ENCODE measurements around the gene KCNAB3.

Gene KCNAB3

DNA sequence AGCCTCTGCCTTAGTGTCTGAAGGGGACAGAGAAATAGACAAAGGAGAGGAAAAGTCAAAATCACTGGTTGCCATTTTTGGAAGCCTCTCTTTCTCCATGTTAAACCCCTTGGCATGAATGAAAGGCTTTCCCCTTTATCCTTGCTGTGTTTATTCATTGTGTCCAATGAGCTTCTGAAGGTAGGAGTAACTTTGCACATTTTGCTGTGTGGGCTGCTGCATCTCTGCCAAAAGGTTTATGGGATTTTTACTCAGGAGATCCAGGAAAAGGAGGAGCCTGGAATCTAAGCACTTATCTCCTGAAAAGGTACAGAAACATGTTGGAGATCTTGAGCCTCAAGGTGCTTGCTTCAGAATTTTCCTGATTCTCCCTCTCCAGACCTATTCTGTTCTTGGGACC lies 6.2 kb upstream of the KCNAB3 start:
- DNase-seq = no peak

DNA sequence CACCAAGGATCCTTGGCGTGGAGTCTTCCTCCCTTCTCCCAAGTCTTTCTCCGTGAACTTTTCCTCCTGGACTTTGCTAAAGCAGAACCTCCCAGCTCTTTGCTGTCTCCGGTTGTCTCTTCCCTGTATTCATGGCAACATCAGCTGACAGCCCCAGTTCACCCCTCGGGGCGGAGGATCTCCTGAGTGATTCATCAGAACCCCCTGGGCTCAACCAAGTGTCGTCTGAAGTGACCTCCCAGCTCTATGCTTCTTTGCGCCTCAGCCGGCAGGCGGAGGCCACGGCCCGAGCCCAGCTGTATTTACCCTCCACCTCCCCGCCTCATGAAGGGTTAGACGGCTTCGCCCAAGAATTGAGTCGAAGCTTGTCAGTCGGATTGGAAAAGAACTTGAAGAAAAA lies 3.3 kb upstream of the KCNAB3 start:
- DNase-seq = peak; percentile 59

DNA sequence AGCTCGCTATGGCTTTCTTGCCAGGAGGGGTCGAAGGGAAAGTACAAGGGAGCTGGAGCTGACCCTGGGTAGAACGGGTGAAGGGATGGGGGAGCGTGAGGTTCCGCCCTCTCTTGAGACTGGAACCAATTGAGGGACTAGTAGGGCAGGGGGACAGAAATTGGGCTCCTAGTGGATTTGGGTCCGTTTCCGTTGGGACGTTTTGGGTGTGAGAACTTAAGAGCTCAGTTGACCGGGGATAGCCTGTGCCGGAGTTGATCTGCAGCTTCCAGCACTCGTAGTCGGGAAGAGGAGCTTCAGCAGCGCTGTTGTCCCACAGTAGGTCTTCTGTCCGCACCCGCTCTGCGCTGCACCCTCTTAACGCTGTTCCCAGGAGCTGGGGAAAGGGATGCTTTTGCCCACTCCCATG lies 2.8 kb upstream of the KCNAB3 start:
- DNase-seq = peak; percentile 40

DNA sequence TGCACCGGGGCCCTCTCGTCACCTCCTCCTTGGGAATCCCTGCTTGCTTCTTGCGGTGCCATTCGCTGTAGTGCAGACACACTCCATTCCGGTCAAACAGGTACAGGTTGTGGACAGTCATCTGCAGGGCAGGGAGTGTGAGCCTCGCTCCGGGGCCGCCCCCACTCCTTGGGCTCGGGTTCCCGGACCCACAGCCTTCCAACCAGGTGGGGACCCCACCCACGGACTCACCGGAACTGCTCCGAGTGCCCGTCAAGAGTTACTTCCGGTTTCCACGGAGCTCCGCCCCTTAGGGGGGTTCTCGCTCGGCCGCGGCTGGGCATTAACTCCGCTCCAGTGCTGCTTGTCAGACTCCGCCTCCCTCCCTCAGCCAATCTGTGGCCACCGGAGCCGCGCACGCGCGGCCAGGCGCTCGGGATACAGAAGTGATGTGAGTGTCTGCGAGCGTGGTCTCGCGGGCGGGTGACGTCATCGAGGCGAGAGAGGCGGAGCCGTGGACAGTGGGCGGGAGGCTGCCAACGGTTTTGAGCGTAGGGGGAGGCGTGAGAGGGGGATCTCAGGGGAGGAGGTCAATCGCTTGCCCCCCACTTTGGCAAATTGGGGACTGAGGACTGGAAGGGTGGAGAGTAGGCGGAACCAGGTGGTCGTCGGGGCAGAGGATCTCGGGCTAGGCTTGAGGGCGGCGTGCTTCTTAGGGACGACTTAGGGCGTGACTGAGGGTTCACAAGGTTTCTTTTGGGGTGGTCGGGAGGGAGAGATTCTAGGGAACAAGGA lies 2.2 kb upstream of the KCNAB3 start, which contains the start of the genes CNTROB and TRAPPC1:
CNTROB (plus strand) TSS at position 498 of the 774 bp plus-strand sequence. CDS start 874 bp downstream, outside the sequence.
TRAPPC1 (minus strand) TSS at position 238 of the 774 bp plus-strand sequence; CDS start at position 121, 117 bp downstream.
- DNase-seq = peak; percentile 99

DNA sequence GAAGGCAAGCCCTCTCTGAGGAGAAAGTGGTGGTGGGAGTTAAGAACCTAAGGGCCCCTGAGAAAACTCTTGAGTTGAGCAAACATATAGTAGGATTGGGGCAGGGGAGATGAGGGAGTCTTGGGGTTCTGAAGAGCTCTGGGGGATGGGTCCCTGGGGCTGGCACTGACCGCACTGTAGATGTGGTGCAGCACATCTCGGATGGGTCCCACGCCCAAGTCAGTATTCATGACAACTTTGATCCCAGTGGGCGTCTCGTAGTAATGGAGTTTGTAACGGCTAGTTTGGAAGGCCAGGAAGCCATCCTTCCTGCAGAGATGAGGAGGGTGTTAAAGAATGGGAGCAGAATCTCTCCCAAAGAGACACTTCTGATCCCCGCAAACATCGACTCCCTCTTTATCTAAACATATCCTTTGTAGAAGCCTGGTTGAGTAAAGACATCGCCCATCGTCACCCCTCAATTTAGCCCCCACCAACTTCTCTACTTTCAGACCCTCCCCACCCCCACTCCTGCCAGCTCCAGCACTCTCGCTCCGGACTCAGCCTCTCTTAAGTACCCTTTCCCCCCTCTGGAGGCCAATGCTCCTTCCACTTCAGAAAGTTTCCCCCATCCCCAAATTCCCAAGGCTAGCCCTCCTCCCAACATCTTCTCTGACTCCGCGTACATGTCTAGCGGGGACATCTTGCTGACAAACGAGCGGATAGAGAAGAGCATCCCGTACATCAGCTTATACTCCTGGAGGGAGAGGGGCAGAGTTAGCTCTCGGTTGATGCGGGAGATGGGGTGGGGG lies 1.4 kb upstream of the KCNAB3 start:
- peak; percentile 37 for DNase-seq

DNA sequence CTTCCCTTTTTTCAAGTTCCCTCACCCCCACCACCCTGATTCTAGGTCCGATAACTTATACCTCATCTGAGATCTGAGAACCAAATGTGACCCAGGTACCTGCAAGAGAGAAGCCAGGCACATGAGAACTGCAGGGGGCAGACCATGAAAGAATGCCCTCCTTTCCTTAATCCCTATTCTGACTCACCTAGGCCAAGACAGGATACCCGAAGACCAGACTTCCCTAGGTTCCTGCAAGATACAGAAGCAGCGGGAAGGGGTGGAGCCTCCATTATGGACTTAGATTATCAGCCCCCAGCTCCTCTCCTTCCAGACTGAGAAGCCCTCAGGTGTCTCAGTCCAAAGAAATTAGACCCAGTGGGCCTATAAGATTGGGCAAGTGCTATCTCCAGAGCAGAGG lies 2.1 kb downstream of the KCNAB3 start:
- DNase-seq = no peak

DNA sequence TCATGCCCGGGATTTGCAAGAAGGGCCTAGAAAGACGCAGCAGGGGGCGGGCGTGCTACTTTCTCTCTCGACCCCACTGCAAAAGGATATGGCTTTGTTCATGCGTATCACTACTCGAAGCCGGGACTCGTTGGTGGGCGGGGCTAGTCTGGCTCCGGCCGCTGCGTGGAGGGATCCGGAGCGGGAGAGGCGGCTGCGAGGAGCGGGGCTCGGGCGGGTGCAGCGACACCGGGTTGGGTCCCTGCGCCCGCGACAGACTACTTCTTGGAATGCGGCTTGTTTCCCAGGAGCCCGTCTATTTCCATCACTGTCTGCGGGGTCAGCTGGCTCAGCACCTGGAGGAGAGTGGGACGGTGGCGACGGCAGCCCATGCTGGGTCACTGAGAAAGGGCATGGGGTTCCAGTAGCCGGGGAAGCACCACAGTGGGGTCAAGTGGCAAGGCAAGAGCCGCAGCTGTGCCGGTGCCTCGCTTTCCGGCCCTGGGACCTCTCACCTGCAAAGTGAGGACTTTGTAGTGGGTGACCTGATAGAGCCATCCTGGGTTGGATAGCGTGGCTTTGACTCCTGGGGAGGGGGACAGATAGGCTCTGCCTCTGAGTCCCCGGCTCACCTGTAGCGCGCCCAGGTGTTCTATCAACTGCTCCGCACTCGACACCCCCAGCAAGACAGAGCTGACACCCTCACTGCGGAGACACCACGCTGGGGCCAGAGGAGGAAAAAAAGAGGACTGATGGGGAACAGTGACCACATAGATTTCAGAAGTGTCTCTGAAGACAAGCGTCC lies 6.6 kb downstream of the KCNAB3 start:
- peak; percentile 87 for DNase-seq

DNA sequence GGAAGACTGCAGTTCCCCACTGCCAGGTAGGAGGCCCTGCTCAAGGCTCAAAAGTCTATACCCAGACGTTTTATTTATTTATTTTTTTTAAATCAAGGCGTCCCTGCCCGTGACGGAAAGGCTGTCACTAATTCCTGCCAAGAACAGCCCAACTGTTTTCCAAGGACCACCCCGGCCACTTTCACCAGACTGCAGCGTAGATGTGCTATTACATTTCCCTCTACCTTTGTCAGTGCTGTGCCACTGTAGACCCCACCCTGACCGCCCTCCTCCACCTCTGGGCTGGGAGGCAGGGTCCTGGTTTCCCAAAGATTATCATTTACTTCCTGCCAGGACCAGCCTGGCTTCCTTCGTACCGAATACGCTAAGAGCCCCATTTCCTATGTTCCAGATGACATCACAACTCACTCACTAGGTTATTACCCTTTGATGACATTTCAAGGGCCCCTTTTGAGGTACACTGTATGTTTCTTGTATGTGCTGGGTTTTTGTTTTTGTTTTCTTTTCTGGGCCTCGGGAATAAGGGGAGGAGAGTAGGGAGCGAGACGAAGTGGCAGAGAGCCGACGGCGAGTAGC lies 7.3 kb downstream of the KCNAB3 start:
- DNase-seq = no peak

DNA sequence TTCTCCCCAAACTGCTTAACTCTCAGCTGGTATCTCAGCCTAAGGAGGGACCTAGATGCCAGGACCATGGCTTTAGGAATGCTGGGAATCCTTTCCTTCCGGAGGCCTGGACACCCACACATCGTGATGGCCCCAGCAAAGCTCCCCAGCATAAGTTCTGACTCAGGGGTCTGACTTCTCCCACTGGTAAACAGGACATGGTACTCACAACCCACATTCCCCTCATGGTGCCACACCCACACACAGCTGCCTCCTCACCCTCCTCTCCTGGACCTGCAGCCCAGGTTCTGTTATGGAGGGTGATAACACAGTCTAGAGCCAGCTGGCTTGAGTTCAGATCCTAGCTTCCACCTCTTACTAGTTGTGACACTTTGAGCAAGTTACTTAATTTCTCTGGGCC lies 12.8 kb downstream of the KCNAB3 start:
- DNase-seq = no peak

DNA sequence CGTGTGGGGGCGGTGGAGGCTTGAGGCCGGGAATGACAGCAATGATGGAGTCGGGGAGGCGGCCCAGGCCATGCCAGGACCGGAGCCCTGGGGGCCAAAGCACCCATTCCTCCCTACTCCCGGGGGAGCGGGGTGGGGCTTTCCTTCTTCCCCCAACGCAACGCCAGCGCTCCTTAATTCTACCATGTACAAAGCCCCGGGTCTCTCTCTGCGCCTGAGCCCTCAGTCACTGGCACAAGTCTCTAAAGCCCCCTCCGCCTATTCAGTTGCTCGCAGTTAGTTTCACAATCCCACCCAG lies 13.3 kb downstream of the KCNAB3 start:
- no peak for DNase-seq

DNA sequence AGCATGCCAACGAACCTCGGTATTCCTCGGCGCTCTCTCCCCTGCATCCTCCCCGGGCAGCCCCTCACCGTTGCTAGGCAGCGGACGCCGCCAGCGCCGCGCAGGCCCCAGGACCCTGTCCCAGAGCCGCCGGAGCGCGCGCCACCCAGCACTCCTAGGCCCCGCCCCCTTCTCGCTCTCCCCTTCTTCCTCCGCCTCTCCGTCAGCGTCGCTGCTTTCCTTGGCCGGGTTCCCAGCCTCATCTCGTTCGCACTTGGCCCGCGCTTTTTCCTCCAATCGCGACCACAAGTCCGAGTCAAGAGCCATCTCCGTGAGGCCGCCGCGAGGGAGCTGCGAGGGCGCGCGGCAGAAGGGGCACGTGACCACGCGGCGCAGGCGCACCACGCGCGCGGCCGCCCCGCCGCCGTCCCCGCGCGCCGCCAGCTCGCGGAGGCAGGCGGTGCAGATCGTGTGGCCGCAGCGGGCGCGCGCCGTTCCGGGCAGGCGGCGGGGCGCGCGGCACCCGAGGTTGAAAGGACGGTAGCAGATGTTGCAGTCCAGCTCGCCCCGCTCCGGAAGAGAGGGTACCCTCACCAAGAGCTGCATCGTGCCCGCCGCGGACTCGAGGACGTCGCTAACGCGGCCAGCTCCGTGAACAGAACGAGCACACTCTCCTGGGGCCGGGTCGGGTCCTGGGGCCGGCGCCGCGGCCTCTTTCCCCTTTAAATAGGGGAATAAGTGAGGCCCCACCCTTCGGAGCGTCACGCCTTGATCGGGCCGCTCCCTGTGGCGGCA lies 13.9 kb downstream of the KCNAB3 start, which contains the start of gene RNF227:
RNF227 (minus strand) TSS at position 679 of the 774 bp plus-strand sequence; CDS start at position 585, 94 bp downstream.
- peak; percentile 92 for DNase-seq

DNA sequence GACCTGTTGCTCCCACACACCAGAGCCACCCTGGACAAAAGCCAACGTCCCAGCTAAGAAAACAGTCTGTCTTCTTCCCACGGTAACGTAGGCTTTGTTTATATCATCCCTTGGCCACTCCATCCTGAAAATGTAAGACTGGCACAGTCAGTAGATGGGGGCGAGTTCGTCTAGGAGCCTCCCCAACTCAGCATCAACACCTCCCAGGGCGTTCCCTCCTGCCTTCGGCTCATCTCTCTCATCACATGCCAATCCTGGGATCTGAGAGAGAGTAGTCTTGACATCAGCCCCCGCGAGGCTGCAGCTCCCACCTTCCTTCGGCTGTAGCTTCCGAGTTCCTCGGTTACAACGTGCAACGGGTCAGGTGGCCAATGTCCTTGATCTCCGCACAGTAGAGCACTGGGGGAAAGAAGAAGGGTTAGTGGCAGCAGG lies 14.5 kb downstream of the KCNAB3 start:
- DNase-seq = no peak

DNA sequence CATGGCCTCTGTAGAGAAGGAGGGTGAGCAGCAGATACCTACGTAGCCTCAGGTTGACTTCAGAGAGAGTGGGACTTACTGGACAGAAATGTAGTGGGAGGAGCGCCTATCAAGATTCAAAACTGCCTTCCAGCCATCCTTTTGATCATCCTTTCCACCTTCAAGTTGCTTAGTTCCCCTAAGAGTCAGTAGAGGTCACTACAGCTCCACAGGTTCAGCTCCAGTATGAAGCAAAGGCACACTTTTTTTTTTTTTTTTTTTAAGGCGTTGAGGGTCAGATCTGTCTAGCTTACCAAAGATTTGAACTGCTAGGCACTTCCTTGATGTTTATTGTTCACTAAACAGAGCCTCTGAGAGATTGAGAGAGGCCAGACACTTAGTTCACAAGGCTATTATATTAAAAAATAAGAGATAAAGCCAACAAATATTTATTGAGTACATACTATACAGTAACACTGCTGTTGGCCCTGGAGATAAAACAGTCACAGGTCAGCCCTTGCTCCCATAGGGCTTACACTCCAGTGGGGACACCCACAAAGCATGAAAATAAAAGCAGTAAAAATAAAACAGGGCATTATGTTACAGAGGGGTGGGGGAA lies 16.6 kb downstream of the KCNAB3 start:
- peak; percentile 66 for DNase-seq

DNA sequence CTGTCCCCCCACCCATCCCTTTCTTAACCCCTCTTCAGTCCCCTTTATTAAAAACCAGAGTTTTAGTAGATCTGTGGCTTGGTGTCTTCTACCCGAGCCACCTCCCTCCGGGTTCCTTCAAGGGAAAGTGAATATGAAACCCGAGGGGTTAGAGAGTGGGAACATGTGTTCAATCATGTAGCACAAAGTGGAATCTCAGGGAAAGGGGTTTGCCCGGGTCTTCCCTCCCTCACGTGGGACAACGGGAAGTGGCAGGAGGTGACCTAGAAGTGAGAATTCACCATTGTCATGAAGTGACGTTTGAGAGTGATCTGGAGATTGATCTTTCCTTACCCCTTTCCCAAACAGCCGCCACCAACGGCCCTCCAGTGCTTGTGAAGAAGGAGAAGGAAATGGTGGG lies 18.5 kb downstream of the KCNAB3 start:
- no peak for DNase-seq

DNA sequence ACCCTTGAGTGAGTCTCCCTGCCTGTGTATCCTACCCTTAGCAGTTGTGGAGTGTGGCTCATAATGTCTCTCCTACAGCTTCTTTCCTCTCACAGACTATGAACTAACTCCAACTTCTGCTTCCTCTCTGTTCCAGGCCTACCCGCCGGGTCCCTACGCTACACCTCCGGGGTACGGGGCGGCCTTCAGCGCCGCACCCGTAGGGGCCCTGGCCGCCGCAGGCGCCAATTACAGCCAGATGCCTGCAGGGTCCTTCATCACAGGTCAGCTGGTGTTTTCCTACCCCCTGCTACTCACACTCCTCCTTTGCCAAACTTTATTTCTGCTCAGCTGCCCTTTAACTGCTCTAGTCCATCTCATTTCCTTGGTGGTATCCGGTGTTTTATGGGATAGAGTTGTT lies 18.9 kb downstream of the KCNAB3 start:
- no peak for DNase-seq

DNA sequence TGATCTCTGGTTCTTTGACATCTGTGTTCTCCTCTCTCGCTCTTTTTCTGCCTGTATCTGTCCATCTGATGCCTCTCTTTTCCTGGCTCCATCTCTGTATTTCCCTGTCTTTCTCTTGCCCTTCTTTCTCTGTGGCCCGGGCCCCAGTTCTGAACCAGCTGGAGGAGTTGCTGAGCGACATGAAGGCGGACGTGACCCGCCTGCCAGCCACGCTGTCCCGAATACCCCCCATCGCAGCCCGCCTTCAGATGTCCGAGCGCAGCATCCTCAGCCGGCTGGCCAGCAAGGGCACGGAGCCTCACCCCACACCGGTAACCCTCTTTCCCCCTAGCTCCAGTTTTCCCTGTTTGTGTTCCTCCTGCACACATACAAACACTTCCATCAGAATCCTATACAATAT lies 19.4 kb downstream of the KCNAB3 start:
- DNase-seq = no peak

DNA sequence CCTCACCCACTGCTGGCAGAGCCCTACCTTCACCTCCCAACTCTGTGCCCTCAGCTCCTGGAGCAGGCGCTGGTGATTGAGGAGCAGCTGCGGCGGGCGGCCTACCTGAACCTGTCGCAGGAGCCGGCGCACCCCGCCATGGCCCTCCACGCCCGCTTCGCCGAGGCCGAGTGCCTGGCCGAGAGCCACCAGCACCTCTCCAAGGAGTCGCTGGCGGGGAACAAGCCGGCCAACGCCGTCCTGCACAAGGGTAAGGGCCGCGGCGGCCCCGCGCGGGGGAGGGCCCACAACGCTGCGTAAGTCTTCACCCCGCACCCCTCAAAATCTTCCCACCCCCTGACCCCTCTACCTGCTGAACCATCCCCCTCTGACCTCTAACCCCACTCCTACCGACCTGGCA lies 20.6 kb downstream of the KCNAB3 start:
- no peak for DNase-seq

DNA sequence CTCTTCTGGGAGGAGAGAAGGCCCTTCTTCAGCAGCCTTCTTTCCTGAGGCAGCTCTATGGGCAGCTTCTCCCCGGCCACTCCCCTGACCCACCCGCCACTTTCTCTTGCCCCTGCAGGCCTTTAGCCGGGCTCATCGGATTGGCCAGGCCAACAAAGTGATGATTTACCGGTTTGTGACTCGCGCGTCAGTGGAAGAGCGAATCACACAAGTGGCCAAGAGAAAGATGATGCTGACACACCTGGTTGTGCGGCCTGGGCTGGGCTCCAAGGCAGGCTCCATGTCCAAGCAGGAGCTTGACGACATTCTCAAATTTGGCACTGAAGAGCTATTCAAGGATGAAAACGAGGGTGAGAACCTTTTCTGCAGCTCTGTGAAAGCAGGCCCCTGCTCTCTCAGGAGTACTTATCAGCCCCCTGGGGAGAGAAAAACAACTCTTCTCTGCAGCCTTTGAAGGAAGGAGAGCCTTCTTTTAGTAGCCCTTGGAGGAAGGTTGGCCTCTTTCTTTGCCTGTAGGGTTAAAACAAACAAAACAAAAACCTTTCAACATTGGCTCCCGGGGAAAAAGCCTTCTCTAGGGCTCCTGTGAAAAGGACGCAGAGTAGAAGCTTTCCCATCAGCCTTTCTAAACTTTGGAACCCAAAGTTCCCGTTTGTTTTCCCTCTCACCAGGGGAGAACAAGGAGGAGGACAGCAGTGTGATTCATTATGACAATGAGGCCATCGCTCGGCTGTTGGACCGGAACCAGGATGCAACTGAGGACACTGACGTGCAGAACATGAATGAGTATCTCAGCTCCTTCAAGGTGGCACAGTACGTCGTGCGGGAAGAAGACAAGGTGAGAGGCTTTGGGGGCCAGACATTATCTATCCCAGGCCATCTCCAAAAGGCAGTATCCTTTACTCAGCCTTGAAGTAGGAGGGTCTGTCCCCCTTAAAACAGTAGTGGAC lies 26.2 kb downstream of the KCNAB3 start:
- no peak for DNase-seq

DNA sequence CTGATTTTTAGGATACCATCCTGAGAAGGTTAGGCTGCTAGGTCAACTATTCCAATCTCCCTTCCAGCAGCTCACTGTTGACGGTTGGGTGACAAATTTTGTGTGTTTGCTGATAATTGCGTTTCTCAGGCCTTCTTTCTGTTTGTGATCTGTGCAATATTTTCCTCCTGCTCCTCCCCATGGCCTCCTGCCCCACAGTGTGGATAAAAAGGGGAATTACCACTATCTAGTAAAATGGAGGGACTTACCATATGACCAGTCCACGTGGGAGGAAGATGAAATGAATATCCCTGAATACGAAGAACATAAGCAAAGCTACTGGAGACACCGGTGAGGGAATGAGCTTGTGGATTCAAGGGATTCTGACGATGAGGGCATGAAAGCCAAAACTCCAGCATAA lies 31.9 kb downstream of the KCNAB3 start:
- DNase-seq = peak; percentile 8

DNA sequence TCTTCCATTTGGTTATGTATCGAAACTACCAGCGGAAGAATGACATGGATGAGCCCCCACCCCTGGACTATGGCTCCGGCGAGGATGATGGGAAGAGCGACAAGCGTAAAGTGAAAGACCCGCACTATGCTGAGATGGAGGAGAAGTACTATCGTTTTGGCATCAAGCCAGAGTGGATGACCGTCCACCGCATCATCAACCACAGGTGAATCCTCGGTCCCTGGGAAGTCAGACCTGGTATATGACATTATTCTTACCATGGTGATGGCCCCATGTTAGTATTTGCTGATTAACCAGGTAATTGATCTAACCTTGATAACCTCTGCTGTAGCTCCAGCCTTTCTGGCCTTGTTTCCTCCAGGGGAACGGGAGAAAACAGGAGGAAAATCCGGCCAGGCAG lies 32.6 kb downstream of the KCNAB3 start:
- no peak for DNase-seq

DNA sequence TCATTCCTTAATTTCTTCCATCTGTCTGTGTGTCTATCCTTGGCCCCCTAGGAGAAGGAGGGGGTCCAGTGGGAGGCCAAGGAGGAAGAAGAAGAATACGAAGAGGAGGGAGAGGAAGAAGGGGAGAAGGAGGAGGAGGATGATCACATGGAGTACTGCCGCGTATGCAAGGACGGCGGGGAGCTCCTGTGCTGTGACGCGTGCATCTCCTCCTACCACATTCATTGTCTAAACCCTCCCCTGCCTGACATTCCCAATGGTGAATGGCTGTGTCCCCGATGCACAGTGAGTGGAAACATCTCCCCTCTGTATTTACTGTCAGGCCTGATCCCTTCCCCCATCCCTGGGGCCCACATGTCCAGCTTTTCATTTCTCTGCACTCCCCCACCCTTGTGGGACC lies 34.8 kb downstream of the KCNAB3 start:
- no peak for DNase-seq
